ENCODE data around the gene TAOK3. TPM values are rescaled to one million over a fixed set of nuclear protein-coding genes. Genes with fewer than 3 reads are reported as not detected.

TAOK3 gene
- total RNA-seq = 10 to 100 TPM; 51.9 to 64.8 TPM
- polyA plus RNA-seq (ENCODE audit: insufficient read depth, low read depth, low replicate concordance) = 20.5 TPM
- long read RNA-seq, donor 1, full-length matches to known transcripts = 8 of 24 reads
- long read RNA-seq, donor 1, partial matches to known transcripts = 16 of 24 reads
- long read RNA-seq, donor 1, other reads (novel, unspliced or antisense) = 0 of 24 reads
- long read RNA-seq, donor 2, partial matches to known transcripts = 0 of 6 reads
- long read RNA-seq, donor 2, other reads (novel, unspliced or antisense) = 0 of 6 reads

- WGBS, 2 donors = 0 to 1% methylated on average over 35 to 57 of the region's 75 CpGs
- Histone ChIP-seq H3K27me3 (no peaks in the 10 kb centered on the region), H3K36me3 (ENCODE audit: low read depth, missing control alignments) (no peaks in the 10 kb centered on the region), H3K27ac (peak within 1 kb of the TSS; percentile 68 to 75), H3K9me3 (no peaks in the 10 kb centered on the region), H3K4me1 (peaks cover 19% of the 10 kb centered on the region), H3K4me3 (peak within 1 kb of the TSS; percentile 86 to 94)
- TF ChIP-seq CTCF (IDR thresholded peaks at IDR 0.05) (no peak), POLR2A (IDR thresholded peaks at IDR 0.05) (no peak)
- intact Hi-C loops (cut with DNase I; ENCODE audit: low total_unique reads) = loop anchor here (10.0 kb wide), 1 partner anchor 188 kb away; no protein-coding TSS in a partner anchor
- peak; percentile 99 for DNase-seq
Observed at GRCh38 chr12:118372541-118373495, at the start of gene TAOK3. TSS of gene TAOK3 (minus strand) at chr12:118372907. CDS start at chr12:118255567, 117,340 bp downstream.

- no peaks in the 10 kb centered on the region for H3K4me1 ChIP-seq
- no peaks in the 10 kb centered on the region for H3K9me3 ChIP-seq
- intact Hi-C loops (cut with DNase I; ENCODE audit: low total_unique reads) = no loop called here
Observed at GRCh38 chr12:118420673-118421072, 48.0 kb upstream of the TAOK3 start.

GRCh38 chr12:118418385-118419057, 45.8 kb upstream of the TAOK3 start:
- WGBS, 2 donors = 89 to 93% methylated on average over 1 of the region's 1 CpG
- DNase-seq = no peak

More at GRCh38 chr12:118420673-118421072, 48.0 kb upstream of the TAOK3 start:
- H3K27me3 ChIP-seq = no peaks in the 10 kb centered on the region
- TF ChIP-seq CTCF (IDR thresholded peaks at IDR 0.05) (no peak), POLR2A (IDR thresholded peaks at IDR 0.05) (no peak)
- WGBS, 2 donors = 85 to 86% methylated on average over 3 of the region's 3 CpGs
- H3K27ac ChIP-seq = no peak overlapping the region
- no peaks in the 10 kb centered on the region for H3K36me3 ChIP-seq (ENCODE audit: low read depth, missing control alignments)
- no peak for DNase-seq
- H3K4me3 ChIP-seq = no peak overlapping the region

GRCh38 chr12:118417942-118418341, 45.2 kb upstream of the TAOK3 start:
- H3K27me3 ChIP-seq = no peaks in the 10 kb centered on the region
- H3K36me3 ChIP-seq (ENCODE audit: low read depth, missing control alignments) = no peaks in the 10 kb centered on the region
- H3K9me3 ChIP-seq = no peaks in the 10 kb centered on the region
- H3K27ac ChIP-seq = no peak overlapping the region
- no peak for DNase-seq
- TF ChIP-seq POLR2A (IDR thresholded peaks at IDR 0.05) (no peak), CTCF (IDR thresholded peaks at IDR 0.05) (no peak)
- intact Hi-C loops (cut with DNase I; ENCODE audit: low total_unique reads) = no loop called here
- H3K4me3 ChIP-seq = no peak overlapping the region
- WGBS, 2 donors = 94 to 100% methylated on average over 3 of the region's 3 CpGs
- H3K4me1 ChIP-seq = no peaks in the 10 kb centered on the region

More at GRCh38 chr12:118418385-118419057, 45.8 kb upstream of the TAOK3 start:
- Histone ChIP-seq H3K9me3 (no peaks in the 10 kb centered on the region), H3K4me3 (no peak overlapping the region), H3K36me3 (ENCODE audit: low read depth, missing control alignments) (no peaks in the 10 kb centered on the region), H3K27ac (no peak overlapping the region), H3K27me3 (no peaks in the 10 kb centered on the region), H3K4me1 (no peaks in the 10 kb centered on the region)
- intact Hi-C loops (cut with DNase I; ENCODE audit: low total_unique reads) = no loop called here
- TF ChIP-seq CTCF (IDR thresholded peaks at IDR 0.05) = no peak
- TF ChIP-seq POLR2A (IDR thresholded peaks at IDR 0.05) = no peak
